ENCODE results near the gene HS2ST1. TPM values are rescaled to one million over a fixed set of nuclear protein-coding genes. Genes with fewer than 3 reads are reported as not detected.
"Not testable (repeated sequence)": the region's sequence is repeated elsewhere in the genome, so short reads cannot be mapped to it uniquely, and the experiment has no call there.

HS2ST1 gene
- total RNA-seq, 1 donor from 2014 or later: 13.4 TPM

DNA sequence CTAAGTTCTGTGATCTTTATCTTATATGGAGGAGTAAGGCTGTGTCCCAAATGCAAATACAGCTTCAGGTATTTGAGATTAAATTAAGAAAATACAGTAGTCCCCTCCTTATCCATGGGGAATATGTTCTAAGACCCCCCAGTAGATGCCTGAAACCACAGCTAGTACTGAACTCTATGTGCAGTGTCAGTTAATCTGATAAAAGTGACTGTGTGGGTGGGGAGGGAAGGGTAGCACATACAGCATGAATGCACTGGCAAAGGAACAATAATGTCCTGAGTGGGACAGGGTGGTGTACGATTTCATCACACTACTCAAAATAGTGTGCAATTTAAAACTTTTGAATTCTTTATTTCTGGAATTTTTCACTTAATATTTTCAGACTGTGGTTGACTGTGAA is 83.1 kb downstream of the HS2ST1 start:
- TF ChIP-seq, protein P1, sequence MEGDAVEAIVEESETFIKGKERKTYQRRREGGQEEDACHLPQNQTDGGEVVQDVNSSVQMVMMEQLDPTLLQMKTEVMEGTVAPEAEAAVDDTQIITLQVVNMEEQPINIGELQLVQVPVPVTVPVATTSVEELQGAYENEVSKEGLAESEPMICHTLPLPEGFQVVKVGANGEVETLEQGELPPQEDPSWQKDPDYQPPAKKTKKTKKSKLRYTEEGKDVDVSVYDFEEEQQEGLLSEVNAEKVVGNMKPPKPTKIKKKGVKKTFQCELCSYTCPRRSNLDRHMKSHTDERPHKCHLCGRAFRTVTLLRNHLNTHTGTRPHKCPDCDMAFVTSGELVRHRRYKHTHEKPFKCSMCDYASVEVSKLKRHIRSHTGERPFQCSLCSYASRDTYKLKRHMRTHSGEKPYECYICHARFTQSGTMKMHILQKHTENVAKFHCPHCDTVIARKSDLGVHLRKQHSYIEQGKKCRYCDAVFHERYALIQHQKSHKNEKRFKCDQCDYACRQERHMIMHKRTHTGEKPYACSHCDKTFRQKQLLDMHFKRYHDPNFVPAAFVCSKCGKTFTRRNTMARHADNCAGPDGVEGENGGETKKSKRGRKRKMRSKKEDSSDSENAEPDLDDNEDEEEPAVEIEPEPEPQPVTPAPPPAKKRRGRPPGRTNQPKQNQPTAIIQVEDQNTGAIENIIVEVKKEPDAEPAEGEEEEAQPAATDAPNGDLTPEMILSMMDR (IDR thresholded peaks at IDR 0.05; ENCODE audit: insufficient read depth, low read length, poor library complexity, severe bottlenecking): no peak
- H3K27me3 ChIP-seq (ENCODE audit: control insufficient read depth, insufficient read depth, low read length): no peaks in the 10 kb centered on the region
- DNase-seq (ENCODE audit: low read depth): no peak
- no peak overlapping the region for H3K4me3 ChIP-seq (ENCODE audit: low read depth, low read length)
- no peaks in the 10 kb centered on the region for H3K36me3 ChIP-seq (ENCODE audit: control insufficient read depth, insufficient read depth, low read length)

DNA sequence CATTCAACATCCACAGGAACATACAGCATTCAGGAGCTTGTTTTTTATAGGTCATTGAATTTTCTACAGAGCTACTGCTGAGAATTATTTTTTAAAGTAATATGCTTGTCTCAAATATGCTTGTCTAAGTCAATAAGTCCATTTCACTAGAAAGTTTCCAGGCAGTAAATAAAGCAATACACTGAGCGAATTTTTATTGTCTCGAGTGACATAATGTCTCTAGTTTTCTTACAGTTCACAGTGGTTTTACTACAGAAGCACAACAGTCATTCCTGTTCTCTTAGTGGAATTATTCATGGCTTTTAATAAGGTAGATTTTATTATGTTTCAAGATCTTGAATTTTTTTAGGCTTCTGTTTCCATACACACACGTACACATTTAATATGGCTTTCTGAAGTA is 83.8 kb downstream of the HS2ST1 start:
- Histone ChIP-seq H3K36me3 (ENCODE audit: control insufficient read depth, insufficient read depth, low read length) (no peaks in the 10 kb centered on the region), H3K4me3 (ENCODE audit: low read depth, low read length) (no peak overlapping the region), H3K27me3 (ENCODE audit: control insufficient read depth, insufficient read depth, low read length) (no peaks in the 10 kb centered on the region)
- DNase-seq (ENCODE audit: low read depth): no peak
- TF ChIP-seq, protein P1 (IDR thresholded peaks at IDR 0.05; ENCODE audit: insufficient read depth, low read length, poor library complexity, severe bottlenecking): no peak

DNA sequence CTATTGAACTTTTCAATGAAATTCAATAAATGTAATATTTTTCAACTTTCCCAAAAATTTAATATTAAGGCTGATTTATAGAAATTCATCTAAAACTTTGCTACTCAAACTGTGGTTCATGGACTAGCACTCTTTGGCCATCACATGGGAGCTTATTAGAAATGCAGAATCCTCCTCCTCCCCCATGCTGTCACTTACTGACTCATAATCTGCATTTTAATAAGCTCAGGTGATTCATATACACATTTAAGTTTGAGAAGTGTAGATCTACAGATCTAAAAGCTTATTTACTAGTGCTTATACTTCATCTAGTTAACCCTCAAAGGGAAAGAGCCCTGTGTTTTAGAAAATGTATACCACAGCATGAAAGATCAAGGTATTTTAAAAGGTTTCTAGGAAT is 84.3 kb downstream of the HS2ST1 start:
- H3K36me3 ChIP-seq (ENCODE audit: control insufficient read depth, insufficient read depth, low read length): no peaks in the 10 kb centered on the region
- no peak overlapping the region for H3K4me3 ChIP-seq (ENCODE audit: low read depth, low read length)
- no peak for DNase-seq (ENCODE audit: low read depth)
- H3K27me3 ChIP-seq (ENCODE audit: control insufficient read depth, insufficient read depth, low read length): no peaks in the 10 kb centered on the region
- TF ChIP-seq, protein P1 (IDR thresholded peaks at IDR 0.05; ENCODE audit: insufficient read depth, low read length, poor library complexity, severe bottlenecking): no peak

DNA sequence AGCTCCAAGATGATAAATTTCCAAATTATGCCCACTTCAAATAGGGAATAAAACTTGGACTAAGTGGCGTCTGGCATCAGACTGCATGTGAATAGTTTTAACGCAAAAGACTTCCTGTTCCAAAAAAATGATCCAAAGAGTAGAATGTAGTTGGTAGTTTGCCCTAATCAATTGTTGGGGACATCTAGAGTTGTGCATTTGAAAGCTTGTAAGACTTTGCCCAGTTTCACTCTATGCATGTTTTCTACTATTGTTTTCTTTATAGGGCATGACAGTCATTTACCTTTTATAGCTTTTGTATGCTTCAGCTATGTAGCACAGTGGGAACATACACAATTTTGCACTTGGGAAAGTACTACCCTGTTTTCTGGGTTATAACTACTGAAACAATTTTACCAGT is 86.0 kb downstream of the HS2ST1 start:
- Histone ChIP-seq H3K4me3 (ENCODE audit: low read depth, low read length) (no peak overlapping the region), H3K27me3 (ENCODE audit: control insufficient read depth, insufficient read depth, low read length) (no peaks in the 10 kb centered on the region), H3K36me3 (ENCODE audit: control insufficient read depth, insufficient read depth, low read length) (no peaks in the 10 kb centered on the region)
- TF ChIP-seq, protein P1 (IDR thresholded peaks at IDR 0.05; ENCODE audit: insufficient read depth, low read length, poor library complexity, severe bottlenecking): no peak
- no peak for DNase-seq (ENCODE audit: low read depth)

DNA sequence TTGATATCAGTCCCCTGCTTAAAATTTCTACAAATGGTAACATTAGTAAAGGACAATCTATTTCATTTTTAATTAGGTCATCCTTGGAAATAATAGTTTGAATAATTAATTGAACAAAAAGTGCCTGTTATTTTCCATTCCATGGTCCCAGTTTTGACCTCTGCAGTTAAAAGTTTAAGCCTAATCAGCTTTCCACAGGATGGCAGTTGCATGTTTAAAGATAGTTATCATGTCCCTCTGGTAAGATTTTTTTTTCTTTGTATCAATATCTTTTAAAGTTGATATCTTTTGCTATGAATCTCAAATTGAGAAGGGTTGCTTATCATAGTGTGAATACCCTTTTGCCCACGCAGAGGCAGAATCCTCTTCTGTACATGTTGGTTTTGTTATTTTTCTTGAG is 90.4 kb downstream of the HS2ST1 start:
- H3K4me3 ChIP-seq (ENCODE audit: low read depth, low read length): no peak overlapping the region
- no peaks in the 10 kb centered on the region for H3K27me3 ChIP-seq (ENCODE audit: control insufficient read depth, insufficient read depth, low read length)
- H3K36me3 ChIP-seq (ENCODE audit: control insufficient read depth, insufficient read depth, low read length): no peaks in the 10 kb centered on the region
- no peak for DNase-seq (ENCODE audit: low read depth)
- TF ChIP-seq, protein P1 (IDR thresholded peaks at IDR 0.05; ENCODE audit: insufficient read depth, low read length, poor library complexity, severe bottlenecking): no peak

DNA sequence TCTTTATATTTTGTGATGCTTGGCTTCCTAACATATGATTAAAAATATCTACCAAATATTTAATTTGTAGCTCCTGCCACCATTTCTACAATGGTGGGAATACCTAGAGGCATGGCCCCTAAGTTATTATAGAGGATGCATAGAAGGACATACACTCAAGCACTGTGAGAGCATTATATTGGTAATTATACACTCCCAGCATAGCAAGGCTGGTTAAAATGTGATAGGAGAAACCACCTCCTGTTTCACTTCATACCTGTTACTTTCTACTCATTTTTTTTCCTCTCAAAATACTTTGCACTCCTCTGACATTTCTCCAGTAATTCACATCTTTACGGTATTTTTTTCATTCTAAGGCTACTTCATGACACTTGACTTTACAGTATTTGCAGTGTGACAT is 92.9 kb downstream of the HS2ST1 start:
- DNase-seq (ENCODE audit: low read depth): no peak
- TF ChIP-seq, protein P1 (IDR thresholded peaks at IDR 0.05; ENCODE audit: insufficient read depth, low read length, poor library complexity, severe bottlenecking): no peak
- no peak overlapping the region for H3K4me3 ChIP-seq (ENCODE audit: low read depth, low read length)
- H3K36me3 ChIP-seq (ENCODE audit: control insufficient read depth, insufficient read depth, low read length): no peaks in the 10 kb centered on the region
- H3K27me3 ChIP-seq (ENCODE audit: control insufficient read depth, insufficient read depth, low read length): no peaks in the 10 kb centered on the region

DNA sequence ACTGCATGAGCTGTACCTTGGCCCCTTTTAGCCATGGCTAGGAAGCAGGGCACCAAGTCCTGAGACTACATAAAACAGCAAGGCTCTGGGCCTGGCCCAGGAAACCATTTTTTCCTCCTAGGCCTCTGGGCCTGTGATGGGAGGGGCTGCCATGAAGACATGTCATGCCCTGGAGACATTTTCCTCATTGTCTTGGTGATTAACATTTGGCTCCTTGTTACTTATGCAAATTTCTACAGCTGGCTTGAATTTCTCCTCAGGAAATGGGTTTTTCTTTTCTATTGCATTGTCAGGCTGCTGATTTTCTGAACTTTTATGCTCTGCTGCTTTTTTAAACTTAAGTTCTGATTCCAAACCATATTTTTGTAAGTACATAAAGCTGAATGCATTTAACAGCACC is 99.0 kb downstream of the HS2ST1 start:
- H3K36me3 ChIP-seq (ENCODE audit: control insufficient read depth, insufficient read depth, low read length); DNase-seq (ENCODE audit: low read depth); H3K27me3 ChIP-seq (ENCODE audit: control insufficient read depth, insufficient read depth, low read length); H3K4me3 ChIP-seq (ENCODE audit: low read depth, low read length): not testable (repeated sequence)
